SK-N-SH treated with all-trans-retinoic acid at 6 μM for 48 hours (cell line): ENCODE results near the gene APMAP.

Source experiments
- ATAC-seq: fragments of 200-7000 bp; cut with Tn5 transposase; 3 replicates; pipeline ENCODE4 v1.9.1; 2020; ENCODE audit warnings: mild to moderate bottlenecking, moderate library complexity
- ARNTL ChIP-seq: fragments of 450-650 bp; formaldehyde crosslinking; IDR thresholded peaks from 2 replicates; pipeline ENCODE4 v1.5.0; 2020; ENCODE audit warnings: low read depth, mild to moderate bottlenecking, moderate library complexity, borderline replicate concordance
- BACH2 ChIP-seq: fragments of 250-450 bp; sonication (Bioruptor Pico); IDR thresholded peaks from 2 replicates; pipeline ENCODE4 v1.9.0; 2021; ENCODE audit warnings: mild to moderate bottlenecking, borderline replicate concordance
- CREB5 ChIP-seq: fragments of 250-450 bp; sonication (Bioruptor Pico); IDR thresholded peaks from 2 replicates; pipeline ENCODE4 v1.5.1; 2020; ENCODE audit warnings: low read depth, mild to moderate bottlenecking, moderate library complexity
- CSDC2 ChIP-seq: fragments of 250-450 bp; sonication (Bioruptor Pico); IDR thresholded peaks from 2 replicates; pipeline ENCODE4 v1.5.0; 2020; ENCODE audit warnings: mild to moderate bottlenecking, moderate library complexity
- ESRRG ChIP-seq: fragments of 250-450 bp; sonication (Bioruptor Pico); IDR thresholded peaks from 2 replicates; pipeline ENCODE4 v1.6.1; 2021; ENCODE audit warnings: mild to moderate bottlenecking
- GLIS3 ChIP-seq: fragments of 250-450 bp; sonication (Bioruptor Pico); IDR thresholded peaks from 2 replicates; pipeline ENCODE4 v1.5.0; 2020; ENCODE audit warnings: mild to moderate bottlenecking, moderate library complexity
- OSR1 ChIP-seq: fragments of 250-450 bp; sonication (Bioruptor Pico); IDR thresholded peaks from 2 replicates; pipeline ENCODE4 v1.8.0; 2022; ENCODE audit warnings: moderate library complexity, mild to moderate bottlenecking, inconsistent platforms
- PATZ1 ChIP-seq: fragments of 250-450 bp; sonication (Bioruptor Pico); IDR thresholded peaks from 2 replicates; pipeline ENCODE4 v1.8.0; 2020; ENCODE audit warnings: mild to moderate bottlenecking, moderate library complexity, borderline replicate concordance
- POU6F1 ChIP-seq: fragments of 250-450 bp; sonication (Bioruptor Pico); IDR thresholded peaks from 2 replicates; pipeline ENCODE4 v1.8.0; 2021; ENCODE audit warnings: low read depth, mild to moderate bottlenecking, moderate library complexity, borderline replicate concordance
- PPARA ChIP-seq: fragments of 250-450 bp; sonication (Bioruptor Pico); IDR thresholded peaks from 2 replicates; pipeline ENCODE4 v1.5.0; 2020; ENCODE audit warnings: mild to moderate bottlenecking, borderline replicate concordance
- RARB ChIP-seq: fragments of 250-450 bp; sonication (Bioruptor Pico); IDR thresholded peaks from 2 replicates; pipeline ENCODE4 v1.8.0; 2021; ENCODE audit warnings: mild to moderate bottlenecking, moderate library complexity
- SNAI2 ChIP-seq: fragments of 250-450 bp; sonication (Bioruptor Pico); IDR thresholded peaks from 2 replicates; pipeline ENCODE4 v1.5.0; 2020; ENCODE audit warnings: mild to moderate bottlenecking, moderate library complexity
- TCF4 ChIP-seq: fragments of 250-450 bp; sonication (Bioruptor Pico); IDR thresholded peaks from 2 replicates; pipeline ENCODE4 v1.8.0; 2021; ENCODE audit warnings: mild to moderate bottlenecking, moderate library complexity, borderline replicate concordance
- TOX ChIP-seq: fragments of 250-450 bp; sonication (Bioruptor Pico); IDR thresholded peaks from 2 replicates; pipeline ENCODE4 v1.8.0; 2021; ENCODE audit warnings: mild to moderate bottlenecking, moderate library complexity, borderline replicate concordance
- TSHZ2 ChIP-seq: fragments of 250-450 bp; sonication (Bioruptor Pico); IDR thresholded peaks from 2 replicates; pipeline ENCODE4 v1.5.0; 2020; ENCODE audit warnings: mild to moderate bottlenecking, moderate library complexity
- ZC3H10 ChIP-seq: fragments of 250-450 bp; sonication (Bioruptor Pico); IDR thresholded peaks from 2 replicates; pipeline ENCODE4 v1.5.1; 2021; ENCODE audit warnings: mild to moderate bottlenecking, moderate library complexity
- ZFP3 ChIP-seq: fragments of 250-450 bp; sonication (Bioruptor Pico); IDR thresholded peaks from 2 replicates; pipeline ENCODE4 v1.5.0; 2020; ENCODE audit warnings: mild to moderate bottlenecking, moderate library complexity
- ZFP30 ChIP-seq: fragments of 450-650 bp; formaldehyde crosslinking; IDR thresholded peaks from 2 replicates; pipeline ENCODE4 v1.5.0; 2022; ENCODE audit warnings: mild to moderate bottlenecking, moderate library complexity
- ZNF565 ChIP-seq: fragments of 450-650 bp; formaldehyde crosslinking; conservative IDR thresholded peaks from 2 replicates; pipeline ENCODE4 v1.5.0; 2020; ENCODE audit warnings: low read depth, mild to moderate bottlenecking, moderate library complexity
- ZNF70 ChIP-seq: fragments of 450-650 bp; formaldehyde crosslinking; IDR thresholded peaks from 2 replicates; pipeline ENCODE4 v1.5.0; 2020; ENCODE audit warnings: mild to moderate bottlenecking, moderate library complexity
- ZNF8 ChIP-seq: fragments of 450-650 bp; formaldehyde crosslinking; IDR thresholded peaks from 2 replicates; pipeline ENCODE4 v1.5.0; 2020; ENCODE audit warnings: mild to moderate bottlenecking, moderate library complexity

Gene APMAP

GRCh38 chr20:24950836-24951525 is 41.6 kb downstream of the APMAP start:
- peak; percentile 19; the same call in 1 of the 3 replicates for ATAC-seq
- TF ChIP-seq ZNF565 (CRISPR knock-in tag) (no peak), ZNF8 (no peak), PATZ1 (no peak), TCF4 (CRISPR knock-in tag) (no peak), CREB5 (CRISPR knock-in tag) (no peak), ZFP3 (no peak), ESRRG (CRISPR knock-in tag) (no peak), TOX (no peak), BACH2 (CRISPR knock-in tag) (no peak), ZFP30 (CRISPR knock-in tag) (no peak), ZNF70 (CRISPR knock-in tag) (no peak), TSHZ2 (CRISPR knock-in tag) (no peak), SNAI2 (CRISPR knock-in tag) (no peak), ZC3H10 (CRISPR knock-in tag) (no peak), RARB (CRISPR knock-in tag) (no peak)

- peak; percentile 42 for ATAC-seq
- no peak for TF ChIP-seq POU6F1 (CRISPR knock-in tag)
- no peak for TF ChIP-seq ZNF70 (CRISPR knock-in tag)
- TF ChIP-seq GLIS3 = no peak
- TF ChIP-seq TCF4 (CRISPR knock-in tag) = no peak
- TF ChIP-seq OSR1 (CRISPR knock-in tag) = no peak
- TF ChIP-seq, all 23 proteins: peak for 0
Measured at GRCh38 chr20:24950128-24950835, 42.3 kb downstream of the APMAP start.

- 0 out of 3 replicates have a peak, but pooled peaks have one; percentile 11 for ATAC-seq
- no peak for TF ChIP-seq PPARA (CRISPR knock-in tag)
- no peak for TF ChIP-seq CSDC2 (CRISPR knock-in tag)
- no peak for TF ChIP-seq PATZ1
- TF ChIP-seq SNAI2 (CRISPR knock-in tag) = no peak
- TF ChIP-seq ZNF8 = no peak
- no peak for TF ChIP-seq ARNTL (CRISPR knock-in tag)
Measured at GRCh38 chr20:24949756-24950127, 42.8 kb downstream of the APMAP start.
